HEK293 (cell line): ENCODE results near the gene DBX1.
"Not testable (repeated sequence)": the region's sequence is repeated elsewhere in the genome, so short reads cannot be mapped to it uniquely, and the experiment has no call there.

Source experiments
- CTCF ChIA-PET: fragments of 350-600 bp; formaldehyde crosslinking; extraction: SDS; loops from one replicate; lab custom pipeline; 2021; ENCODE audit warnings: antibody characterized with exemption; lab: Yijun Ruan, JAX
- POLR2A ChIA-PET: fragments of 300-600 bp; formaldehyde crosslinking; extraction: SDS; loops from one replicate; lab custom pipeline; 2020; ENCODE audit warnings: antibody characterized with exemption, inconsistent platforms; lab: Yijun Ruan, JAX
- H3K27ac ChIP-seq: fragments of 200-500 bp; sonication (Bioruptor generic); 2 replicates; pipeline ENCODE4 v1.5.1; 2014; ENCODE audit warnings: low read depth, low read length, control low read depth, inconsistent platforms; ENCODE audit errors: extremely low read depth
- H3K36me3 ChIP-seq, 2 experiments: fragments of 200-500 bp in 1 of 2; sonication (Bioruptor generic) in 1 of 2; 1 replicate in 1 of 2; 2 replicates in 1 of 2; pipeline ENCODE4 v1.5.1; 2014 to 2017; ENCODE audit warnings: inconsistent platforms in 2 of 2, low read length in 2 of 2; ENCODE audit not compliant: control insufficient read depth in 2 of 2, insufficient read depth in 1 of 2
- H3K4me1 ChIP-seq: fragments of 200-500 bp; sonication (Bioruptor generic); 2 replicates; pipeline ENCODE4 v1.5.1; 2014; ENCODE audit warnings: mild to moderate bottlenecking, low read length, inconsistent platforms; ENCODE audit not compliant: control insufficient read depth, insufficient read depth
- H3K4me3 ChIP-seq: 2 replicates; pipeline ENCODE4 v1.5.1; 2011; ENCODE audit warnings: low read depth, mild to moderate bottlenecking, control low read depth, low read length, moderate library complexity
- H3K9me3 ChIP-seq: fragments of 200-500 bp; sonication (Bioruptor generic); 2 replicates; pipeline ENCODE4 v1.5.1; 2014; ENCODE audit warnings: low read depth, low read length, inconsistent platforms; ENCODE audit not compliant: control insufficient read depth, insufficient read depth
- AEBP2 ChIP-seq: fragments of 450-650 bp; formaldehyde crosslinking; IDR thresholded peaks from 2 replicates; pipeline ENCODE4 v1.5.1; 2016; ENCODE audit warnings: missing biosample characterization, missing genetic modification characterization, borderline replicate concordance
- CTCF ChIP-seq: fragments of 450-650 bp; formaldehyde crosslinking; IDR thresholded peaks from 2 replicates; pipeline ENCODE4 v1.5.1; 2016; ENCODE audit warnings: missing biosample characterization, missing genetic modification characterization
- HOXD13 ChIP-seq: sonication (generic); formaldehyde crosslinking; IDR thresholded peaks from 2 replicates; pipeline ENCODE4 v1.8.0; 2022; ENCODE audit warnings: missing genetic modification reagents, borderline replicate concordance
- INSM2 ChIP-seq: fragments of 450-650 bp; formaldehyde crosslinking; IDR thresholded peaks from 2 replicates; pipeline ENCODE4 v1.5.1; 2016; ENCODE audit warnings: missing biosample characterization, missing genetic modification characterization
- ZBTB6 ChIP-seq: fragments of 450-650 bp; formaldehyde crosslinking; IDR thresholded peaks from 2 replicates; pipeline ENCODE4 v1.5.1; 2017; ENCODE audit warnings: missing biosample characterization, missing genetic modification characterization
- ZEB2 ChIP-seq: fragments of 450-650 bp; formaldehyde crosslinking; IDR thresholded peaks from 2 replicates; pipeline ENCODE4 v1.5.1; 2016; ENCODE audit warnings: missing biosample characterization, missing genetic modification characterization
- ZNF138 ChIP-seq: fragments of 450-650 bp; formaldehyde crosslinking; IDR thresholded peaks from 2 replicates; pipeline ENCODE4 v1.5.1; 2016; ENCODE audit warnings: missing biosample characterization, missing genetic modification characterization, borderline replicate concordance
- ZNF175 ChIP-seq: fragments of 450-650 bp; formaldehyde crosslinking; IDR thresholded peaks from 2 replicates; pipeline ENCODE4 v1.5.1; 2016; ENCODE audit warnings: missing biosample characterization, missing genetic modification characterization
- ZNF292 ChIP-seq: fragments of 450-650 bp; formaldehyde crosslinking; IDR thresholded peaks from 2 replicates; pipeline ENCODE4 v1.5.1; 2016; ENCODE audit warnings: low read depth, missing biosample characterization, missing genetic modification characterization, borderline replicate concordance
- ZNF341 ChIP-seq: fragments of 450-650 bp; formaldehyde crosslinking; IDR thresholded peaks from 2 replicates; pipeline ENCODE4; 2016; ENCODE audit warnings: low read depth, missing biosample characterization, missing genetic modification characterization
- ZNF391 ChIP-seq: fragments of 450-650 bp; formaldehyde crosslinking; IDR thresholded peaks from 2 replicates; pipeline ENCODE4 v1.5.1; 2016; ENCODE audit warnings: low read depth, missing biosample characterization, missing genetic modification characterization, borderline replicate concordance
- ZNF501 ChIP-seq: fragments of 450-650 bp; formaldehyde crosslinking; IDR thresholded peaks from 2 replicates; pipeline ENCODE4 v1.5.1; 2016; ENCODE audit warnings: missing biosample characterization, missing genetic modification characterization
- ZNF530 ChIP-seq: fragments of 450-650 bp; formaldehyde crosslinking; IDR thresholded peaks from 2 replicates; pipeline ENCODE4 v1.5.1; 2016; ENCODE audit warnings: low read depth, missing biosample characterization, missing genetic modification characterization
- ZNF544 ChIP-seq: fragments of 450-650 bp; formaldehyde crosslinking; IDR thresholded peaks from 2 replicates; pipeline ENCODE4 v1.5.0; 2017; ENCODE audit warnings: missing biosample characterization, missing genetic modification characterization
- ZNF560 ChIP-seq: fragments of 450-650 bp; formaldehyde crosslinking; IDR thresholded peaks from 2 replicates; pipeline ENCODE4 v1.5.1; 2017; ENCODE audit warnings: missing biosample characterization, missing genetic modification characterization, borderline replicate concordance
- ZNF626 ChIP-seq: fragments of 450-650 bp; sonication (Bioruptor Pico); formaldehyde crosslinking; IDR thresholded peaks from 2 replicates; pipeline ENCODE4 v1.5.1; 2018; ENCODE audit warnings: missing biosample characterization, missing genetic modification characterization, inconsistent platforms
- ZNF654 ChIP-seq: fragments of 450-650 bp; formaldehyde crosslinking; IDR thresholded peaks from 2 replicates; pipeline ENCODE4 v1.5.1; 2016; ENCODE audit warnings: low read depth, missing biosample characterization, missing genetic modification characterization
- ZNF707 ChIP-seq: fragments of 450-650 bp; formaldehyde crosslinking; IDR thresholded peaks from 2 replicates; pipeline ENCODE4 v1.5.1; 2016; ENCODE audit warnings: missing biosample characterization, missing genetic modification characterization
- ZNF777 ChIP-seq: fragments of 450-650 bp; formaldehyde crosslinking; IDR thresholded peaks from 2 replicates; pipeline ENCODE4 v1.5.1; 2017; ENCODE audit warnings: missing biosample characterization, missing genetic modification characterization, borderline replicate concordance

The DBX1 gene

GRCh38 chr11:20131788-20132666 is 28.2 kb downstream of the DBX1 start:
- Histone ChIP-seq H3K4me1 (no peaks in the 10 kb centered on the region), H3K4me3 (peak overlapping the region; percentile 18), H3K9me3 (no peaks in the 10 kb centered on the region), H3K27ac (no peak overlapping the region), H3K36me3 (no peaks in the 10 kb centered on the region)
- POLR2A ChIA-PET, result no interaction called here
- CTCF ChIA-PET, result interaction anchor here (0.6 to 6.9 kb wide), 53 partner anchors 8 to 845 kb away, joined by 3 to 52 read pairs (median 4); no protein-coding TSS in a partner anchor
- TF ChIP-seq ZNF530 (tag by site-specific recombination) (no peak), AEBP2 (tag by site-specific recombination) (no peak), HOXD13 (CRISPR knock-in tag) (no peak), ZNF654 (tag by site-specific recombination) (peak; percentile 65), CTCF (tag by site-specific recombination) (peak; percentile 78), ZNF707 (tag by site-specific recombination) (no peak), ZEB2 (tag by site-specific recombination) (no peak)

GRCh38 chr11:20129665-20130064 is 30.6 kb downstream of the DBX1 start:
- no peaks in the 10 kb centered on the region for H3K4me1 ChIP-seq
- H3K27ac ChIP-seq, result no peak overlapping the region
- ChIA-PET CTCF (interaction anchor here (0.6 to 3.7 kb wide), 16 partner anchors 8 to 348 kb away, joined by 3 to 107 read pairs (median 10); no protein-coding TSS in a partner anchor), POLR2A (no interaction called here)
- TF ChIP-seq ZBTB6, result no peak
- TF ChIP-seq ZNF501, result no peak
- TF ChIP-seq ZNF292 (tag by site-specific recombination), result no peak
- no peak for TF ChIP-seq ZNF626 (tag by site-specific recombination)
- no peak for TF ChIP-seq ZNF391 (tag by site-specific recombination)
- no peak for TF ChIP-seq ZNF777
- TF ChIP-seq ZNF175 (tag by site-specific recombination), result no peak
- TF ChIP-seq INSM2 (tag by site-specific recombination), result no peak
- no peak for TF ChIP-seq ZNF544 (tag by site-specific recombination)
- TF ChIP-seq ZNF341 (tag by site-specific recombination), result no peak
- TF ChIP-seq ZNF138 (tag by site-specific recombination), result no peak
- TF ChIP-seq ZNF560 (tag by site-specific recombination), result no peak
- H3K9me3 ChIP-seq, result no peaks in the 10 kb centered on the region
- no peaks in the 10 kb centered on the region for H3K36me3 ChIP-seq
- no peak overlapping the region for H3K4me3 ChIP-seq

- not testable (repeated sequence) for H3K4me1 ChIP-seq, H3K9me3 ChIP-seq, H3K27ac ChIP-seq, H3K36me3 ChIP-seq, H3K4me3 ChIP-seq
- POLR2A ChIA-PET, result interaction anchor here (0.6 kb wide), 1 partner anchor 144 kb away, joined by 3 read pairs; no protein-coding TSS in a partner anchor
- CTCF ChIA-PET, result interaction anchor here (0.5 to 3.7 kb wide), 66 partner anchors 9 to 1058 kb away, joined by 3 to 107 read pairs (median 4); no protein-coding TSS in a partner anchor
These were observed 31.8 kb downstream of the DBX1 start for GRCh38 chr11:20128528-20128825.
